AG10803 (cell line): Measurements from ENCODE around the gene KIF25.

ENCODE experiments used
- DNase-seq: peaks from one replicate; pipeline ENCODE4 v3.0.0; 2010; ENCODE audit warnings: low read depth
- H3K4me3 ChIP-seq: 2 replicates; pipeline ENCODE4 v1.5.1; 2011; ENCODE audit warnings: mild to moderate bottlenecking, low read length, control low read depth
- CTCF ChIP-seq: conservative IDR thresholded peaks from 2 replicates; pipeline ENCODE4 v1.5.1; 2011; ENCODE audit warnings: mild to moderate bottlenecking, low read length, control low read depth, inconsistent platforms

KIF25 gene

GRCh38 chr6:168013250-168013915 lies 15.9 kb downstream of the KIF25 start:
- no peak for TF ChIP-seq CTCF
- no peak for DNase-seq

DNA sequence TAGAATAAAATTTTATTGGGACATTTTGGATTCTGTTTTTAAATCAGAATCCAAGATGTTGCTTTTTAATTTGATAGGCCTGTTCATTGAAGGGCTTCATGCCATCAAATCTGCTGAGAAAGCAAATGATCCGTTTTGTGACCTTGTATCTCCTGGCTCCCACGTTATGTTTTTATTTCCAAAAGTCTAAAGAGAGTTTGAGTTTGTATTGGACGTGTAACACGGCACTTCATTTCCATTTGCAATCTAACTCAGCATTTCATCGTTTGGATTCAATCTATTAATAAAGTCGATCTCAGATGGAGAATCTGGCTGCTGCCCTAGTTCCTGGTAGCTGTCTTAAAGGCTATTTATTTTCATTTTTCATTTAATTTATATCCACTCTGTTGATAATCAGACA lies 17.0 kb downstream of the KIF25 start:
- no peak for DNase-seq
- TF ChIP-seq CTCF = no peak
- no peak overlapping the region for H3K4me3 ChIP-seq

More at GRCh38 chr6:168013250-168013915, 15.9 kb downstream of the KIF25 start:
- no peak overlapping the region for H3K4me3 ChIP-seq

- DNase-seq = no peak
- no peak for TF ChIP-seq CTCF
- no peak overlapping the region for H3K4me3 ChIP-seq
These were observed 17.5 kb downstream of the KIF25 start for GRCh38 chr6:168015009-168015408.

DNA sequence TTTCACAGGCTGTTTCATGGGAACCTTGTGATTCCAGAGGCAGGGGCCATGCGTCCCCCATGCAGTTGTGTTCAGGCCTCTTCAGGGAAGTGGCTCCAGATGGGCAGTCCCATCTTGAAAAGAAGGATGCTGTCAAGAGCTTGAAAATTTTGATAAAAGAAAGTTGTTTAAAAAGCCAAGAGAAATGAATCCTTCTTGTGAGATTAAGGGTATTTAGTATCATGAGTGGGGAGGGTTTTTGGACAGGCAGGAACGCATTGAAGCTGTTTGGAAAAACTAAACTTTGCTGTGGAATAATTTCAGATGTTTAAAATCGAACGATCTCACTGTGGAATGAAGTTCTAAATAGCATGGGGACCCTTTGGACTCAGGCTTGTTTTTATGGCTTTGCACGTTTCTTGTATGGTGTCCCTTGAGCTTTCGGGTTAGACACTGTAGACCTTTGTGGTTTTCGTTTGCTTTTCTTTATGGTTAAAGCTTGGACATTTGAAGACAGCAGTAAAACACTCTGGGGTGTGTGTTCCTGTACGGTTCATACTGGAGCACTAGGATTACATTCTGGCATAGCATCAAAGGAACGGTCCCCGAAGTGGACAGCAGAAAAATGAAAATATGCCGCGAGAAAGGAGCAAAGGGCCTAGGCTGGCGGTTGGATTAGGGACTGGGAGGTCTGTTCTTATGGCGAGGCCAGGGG lies 18.2 kb downstream of the KIF25 start:
- TF ChIP-seq CTCF = no peak
- no peak for DNase-seq
- H3K4me3 ChIP-seq = no peak overlapping the region

- TF ChIP-seq CTCF = no peak
- DNase-seq = no peak
- H3K4me3 ChIP-seq = no peak overlapping the region
These were observed 18.7 kb downstream of the KIF25 start for GRCh38 chr6:168016176-168016620.

GRCh38 chr6:168016721-168017525 lies 19.5 kb downstream of the KIF25 start:
- no peak for TF ChIP-seq CTCF
- no peak overlapping the region for H3K4me3 ChIP-seq
- no peak for DNase-seq
